ENCODE results near the gene LMBRD2. TPM values are rescaled to one million over a fixed set of nuclear protein-coding genes. Genes with fewer than 3 reads are reported as not detected.

The LMBRD2 gene
- total and polyA plus RNA-seq, 10 of the 15 experiments (the other 5 are each of a cell fraction or from before 2014, with no cell fraction given), result 0.90 to 9.8 (median 6.5) TPM

GRCh38 chr5:36153726-36154125 is 2.0 kb upstream of the LMBRD2 start:
- RAD21 ChIA-PET (ENCODE audit: unreplicated experiment), result interaction anchor here (1.5 kb wide), 1 partner anchor 88 kb away, joined by 5 read pairs; the partner anchor contains the start of gene NADK2
- peak overlapping the region; percentile 66 for H3K4me2 ChIP-seq (ENCODE audit: control insufficient read depth, insufficient read depth)
- H3K4me3 ChIP-seq, result 0 out of 2 replicates have a peak overlapping the region, but pooled peaks have one; percentile 36
- WGBS (ENCODE audit: insufficient coverage, insufficient replicate concordance, low lambda C conversion rate, missing lambda C conversion rate), result 72% methylated on average over 4 of the region's 4 CpGs
- no peak overlapping the region for H2AFZ ChIP-seq (ENCODE audit: control insufficient read depth, low read depth, low read length)
- H3K4me1 ChIP-seq (ENCODE audit: control insufficient read depth, insufficient read depth, low read length), result 0 out of 2 replicates have a peak, but pooled peaks cover 4% of the 10 kb centered on the region
- no peaks in the 10 kb centered on the region for H3K27me3 ChIP-seq (replicated peaks in 1 of 2; ENCODE audit: control insufficient read depth in 2 of 2, insufficient read depth in 2 of 2, low read length in 1 of 2)
- peaks cover 0 to 2% of the 10 kb centered on the region in 2 experiments; a peak in 2 of 4 replicates for H3K36me3 ChIP-seq (ENCODE audit: control insufficient read depth in 2 of 2, insufficient read depth in 2 of 2, low read length in 1 of 2)
- H3K9me3 ChIP-seq (replicated peaks; ENCODE audit: control insufficient read depth, insufficient read depth, low read length), result no peaks in the 10 kb centered on the region
- no peaks in the 10 kb centered on the region for H4K20me1 ChIP-seq (ENCODE audit: control insufficient read depth, insufficient read depth)
- POLR2A ChIA-PET, result interaction anchor here (1.0 to 1.4 kb wide), 2 partner anchors 15 to 87 kb away, joined by 3 to 5 read pairs; no protein-coding TSS in a partner anchor
- intact Hi-C loops (cut with micrococcal nuclease; ENCODE audit: unreplicated experiment) (loop anchor here (10.0 kb wide), 2 partner anchors 721 to 1229 kb away; partner anchors contain the start of genes DNAJC21 and NIPBL), in situ Hi-C loops (cut with MboI) (no loop called here)
- SMC1A ChIA-PET (ENCODE audit: uncharacterized antibody, unreplicated experiment), result interaction anchor here (5.5 kb wide), 1 partner anchor 24 kb away, joined by 23 read pairs; no protein-coding TSS in a partner anchor
- no peak overlapping the region for H3K27ac ChIP-seq (ENCODE audit: control insufficient read depth, insufficient read depth)
- CTCF ChIA-PET, result interaction anchor here (0.9 to 2.8 kb wide), 5 partner anchors 11 to 88 kb away, joined by 3 to 13 read pairs (median 7); partner anchors contain the start of gene NADK2
- FAIRE-seq (no peak), DNase-seq (ENCODE audit: low read depth, low spot score) (no peak), ATAC-seq (no peak)
- no TSS peak for BruUV-seq (replicated peaks)
- H3K9ac ChIP-seq (ENCODE audit: control insufficient read depth, insufficient read depth, low read length), result peak overlapping the region; percentile 91; the same call in 1 of the 2 replicates
- TF ChIP-seq CHD1 (IDR thresholded peaks at IDR 0.05; ENCODE audit: low read depth, low read length) (no peak), ATF7 (IDR thresholded peaks at IDR 0.05; ENCODE audit: low read depth) (no peak), FOXK2 (IDR thresholded peaks at IDR 0.05) (no peak), TARDBP (IDR thresholded peaks at IDR 0.05; ENCODE audit: borderline replicate concordance) (no peak), SUPT20H (IDR thresholded peaks at IDR 0.05; ENCODE audit: borderline replicate concordance, control insufficient read depth, low read depth, low read length) (no peak), ATF3 (IDR thresholded peaks at IDR 0.05; ENCODE audit: borderline replicate concordance, extremely low read depth, low read depth, low read length) (no peak), PML (IDR thresholded peaks at IDR 0.05; ENCODE audit: low read length) (no peak), ZNF687 (IDR thresholded peaks at IDR 0.05) (no peak), LARP7 (IDR thresholded peaks at IDR 0.05) (no peak), SREBF2 (IDR thresholded peaks at IDR 0.05; ENCODE audit: low read length) (no peak), HDGF (IDR thresholded peaks at IDR 0.05) (no peak), REST (IDR thresholded peaks at IDR 0.05; ENCODE audit: low read depth, low read length) (no peak)
- H3K79me2 ChIP-seq (ENCODE audit: control insufficient read depth, insufficient read depth, low read length), result peaks cover 43% of the 10 kb centered on the region
